ENCODE results near the gene SLC8A1. TPM values are rescaled to one million over a fixed set of nuclear protein-coding genes. Genes with fewer than 3 reads are reported as not detected.

The SLC8A1 gene
- total and polyA plus RNA-seq, 2 donors (not counting 1 experiment from before 2014, with no cell fraction given), result 0.07 to 0.20 TPM

GRCh38 chr2:40324656-40325055 lies 127.2 kb downstream of the SLC8A1 start:
- no peaks in the 10 kb centered on the region for H4K20me1 ChIP-seq (ENCODE audit: control insufficient read depth, insufficient read depth, low read length, poor library complexity, severe bottlenecking)
- H3K27me3 ChIP-seq (replicated peaks in 1 of 4; ENCODE audit: control extremely low read depth in 1 of 4, control insufficient read depth in 3 of 4, insufficient read depth in 4 of 4, low read length in 3 of 4), result no peaks in the 10 kb centered on the region
- H3K36me3 ChIP-seq (replicated peaks in 1 of 2; ENCODE audit: control extremely low read depth in 1 of 2, control insufficient read depth in 1 of 2, extremely low read depth in 1 of 2, insufficient read depth in 2 of 2, low read length in 1 of 2), result no peaks in the 10 kb centered on the region
- H3K27ac Mint-ChIP-seq, result no peak overlapping the region
- no peak for TF ChIP-seq CTCF (IDR thresholded peaks at IDR 0.05)
- TF ChIP-seq EZH2 (IDR thresholded peaks at IDR 0.05; ENCODE audit: borderline replicate concordance, insufficient read depth, low read depth, low read length, poor library complexity, severe bottlenecking), result no peak
- no peak overlapping the region for H3K4me3 Mint-ChIP-seq
- no peak overlapping the region for H2AFZ ChIP-seq (ENCODE audit: insufficient read depth, low read depth, low read length, poor library complexity, severe bottlenecking)
- H3K4me3 ChIP-seq (ENCODE audit: control extremely low read depth in 1 of 5, extremely low read depth in 1 of 5, insufficient read depth in 1 of 5, low read depth in 2 of 5, low read length in 4 of 5), result no peak overlapping the region
- peaks cover 4% of the 10 kb centered on the region for H3K4me1 Mint-ChIP-seq
- H3K9ac ChIP-seq (ENCODE audit: low read length), result no peak overlapping the region
- H3K4me1 ChIP-seq (ENCODE audit: control insufficient read depth in 2 of 2, insufficient read depth in 2 of 2, low read length in 2 of 2), result no peaks in the 10 kb centered on the region
- ChIA-PET POLR2A (no interaction called here), CTCF (no interaction called here)
- no peaks in the 10 kb centered on the region for H3K79me2 ChIP-seq (ENCODE audit: control insufficient read depth, insufficient read depth, low read length)
- H3K27ac ChIP-seq (ENCODE audit: low read length in 2 of 2), result no peak overlapping the region
- no peaks in the 10 kb centered on the region for H3K9me3 Mint-ChIP-seq (ENCODE audit: insufficient read depth)
- WGBS (ENCODE audit: insufficient coverage), result 100% methylated on average over 1 of the region's 1 CpG
- H3K27me3 Mint-ChIP-seq, result no peaks in the 10 kb centered on the region
- ATAC-seq (ENCODE audit: low read depth) (no peak), DNase-seq (no peak)
- intact Hi-C loops (cut with micrococcal nuclease), result no loop called here
- H3K9me3 ChIP-seq (ENCODE audit: control extremely low read depth in 1 of 3, control insufficient read depth in 2 of 3, insufficient read depth in 1 of 3, low read length in 2 of 3), result no peaks in the 10 kb centered on the region
- H3K4me2 ChIP-seq (replicated peaks; ENCODE audit: low read depth, low read length, poor library complexity, severe bottlenecking), result no peak overlapping the region

GRCh38 chr2:40321822-40322221 lies 130.1 kb downstream of the SLC8A1 start:
- H3K9me3 ChIP-seq (ENCODE audit: control extremely low read depth in 1 of 3, control insufficient read depth in 2 of 3, insufficient read depth in 1 of 3, low read length in 2 of 3), result no peaks in the 10 kb centered on the region
- H3K9me3 Mint-ChIP-seq (ENCODE audit: insufficient read depth), result no peaks in the 10 kb centered on the region
- no peaks in the 10 kb centered on the region for H3K79me2 ChIP-seq (ENCODE audit: control insufficient read depth, insufficient read depth, low read length)
- no peak overlapping the region for H3K4me3 Mint-ChIP-seq
- POLR2A ChIA-PET, result no interaction called here
- no peak overlapping the region for H3K27ac ChIP-seq (ENCODE audit: low read length in 2 of 2)
- H4K20me1 ChIP-seq (ENCODE audit: control insufficient read depth, insufficient read depth, low read length, poor library complexity, severe bottlenecking), result no peaks in the 10 kb centered on the region
- intact Hi-C loops (cut with micrococcal nuclease), result no loop called here
- no peaks in the 10 kb centered on the region for H3K4me1 ChIP-seq (ENCODE audit: control insufficient read depth in 2 of 2, insufficient read depth in 2 of 2, low read length in 2 of 2)
- H2AFZ ChIP-seq (ENCODE audit: insufficient read depth, low read depth, low read length, poor library complexity, severe bottlenecking), result no peak overlapping the region
- no peaks in the 10 kb centered on the region for H3K36me3 ChIP-seq (replicated peaks in 1 of 2; ENCODE audit: control extremely low read depth in 1 of 2, control insufficient read depth in 1 of 2, extremely low read depth in 1 of 2, insufficient read depth in 2 of 2, low read length in 1 of 2)
- TF ChIP-seq CTCF (IDR thresholded peaks at IDR 0.05), result no peak
- no peak for DNase-seq
- H3K27ac Mint-ChIP-seq, result no peak overlapping the region
- H3K4me2 ChIP-seq (replicated peaks; ENCODE audit: low read depth, low read length, poor library complexity, severe bottlenecking), result no peak overlapping the region
- H3K4me3 ChIP-seq (ENCODE audit: control extremely low read depth in 1 of 5, extremely low read depth in 1 of 5, insufficient read depth in 1 of 5, low read depth in 2 of 5, low read length in 4 of 5), result no peak overlapping the region
- ATAC-seq (ENCODE audit: low read depth), result no peak
- H3K27me3 Mint-ChIP-seq, result no peaks in the 10 kb centered on the region
- H3K4me1 Mint-ChIP-seq, result peaks cover 4% of the 10 kb centered on the region
- no peaks in the 10 kb centered on the region for H3K27me3 ChIP-seq (replicated peaks in 1 of 4; ENCODE audit: control extremely low read depth in 1 of 4, control insufficient read depth in 3 of 4, insufficient read depth in 4 of 4, low read length in 3 of 4)
- WGBS (ENCODE audit: insufficient coverage), result no CpG with 5 or more reads among the region's 2 CpGs
- CTCF ChIA-PET, result no interaction called here
- H3K9ac ChIP-seq (ENCODE audit: low read length), result no peak overlapping the region

All from B cell (primary cell).